ENCODE measurements around the gene CYP17A1.
"Not testable (repeated sequence)": the region's sequence is repeated elsewhere in the genome, so short reads cannot be mapped to it uniquely, and the experiment has no call there.

CYP17A1 gene, protein sequence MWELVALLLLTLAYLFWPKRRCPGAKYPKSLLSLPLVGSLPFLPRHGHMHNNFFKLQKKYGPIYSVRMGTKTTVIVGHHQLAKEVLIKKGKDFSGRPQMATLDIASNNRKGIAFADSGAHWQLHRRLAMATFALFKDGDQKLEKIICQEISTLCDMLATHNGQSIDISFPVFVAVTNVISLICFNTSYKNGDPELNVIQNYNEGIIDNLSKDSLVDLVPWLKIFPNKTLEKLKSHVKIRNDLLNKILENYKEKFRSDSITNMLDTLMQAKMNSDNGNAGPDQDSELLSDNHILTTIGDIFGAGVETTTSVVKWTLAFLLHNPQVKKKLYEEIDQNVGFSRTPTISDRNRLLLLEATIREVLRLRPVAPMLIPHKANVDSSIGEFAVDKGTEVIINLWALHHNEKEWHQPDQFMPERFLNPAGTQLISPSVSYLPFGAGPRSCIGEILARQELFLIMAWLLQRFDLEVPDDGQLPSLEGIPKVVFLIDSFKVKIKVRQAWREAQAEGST

DNA sequence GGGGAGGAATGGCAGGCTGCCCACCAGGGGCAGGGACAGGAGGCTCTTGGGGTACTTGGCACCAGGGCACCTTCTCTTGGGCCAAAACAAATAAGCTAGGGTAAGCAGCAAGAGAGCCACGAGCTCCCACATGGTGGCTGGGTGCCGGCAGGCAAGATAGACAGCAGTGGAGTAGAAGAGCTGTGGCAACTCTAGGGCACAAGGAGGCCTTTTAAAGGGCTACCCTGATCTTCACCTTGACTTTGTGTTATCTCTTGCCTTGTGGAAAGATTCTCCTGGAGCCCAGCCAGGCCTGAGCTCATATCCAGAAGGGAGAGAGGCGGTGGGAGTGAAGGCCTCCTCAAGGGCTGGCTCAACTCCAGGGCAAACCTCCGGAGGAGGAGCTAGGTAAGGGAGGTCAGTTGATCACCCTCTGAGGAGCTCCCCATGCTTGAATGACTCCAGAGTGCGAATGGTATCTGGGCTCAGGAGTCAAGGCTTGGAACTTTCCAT is at the start of gene CYP17A1:
TSS of gene CYP17A1 (minus strand) at position 184 of the 492 bp plus-strand sequence. CDS start at position 132, 52 bp downstream.
- DNase-seq (ENCODE audit: low read depth, low spot score) = no peak

DNA sequence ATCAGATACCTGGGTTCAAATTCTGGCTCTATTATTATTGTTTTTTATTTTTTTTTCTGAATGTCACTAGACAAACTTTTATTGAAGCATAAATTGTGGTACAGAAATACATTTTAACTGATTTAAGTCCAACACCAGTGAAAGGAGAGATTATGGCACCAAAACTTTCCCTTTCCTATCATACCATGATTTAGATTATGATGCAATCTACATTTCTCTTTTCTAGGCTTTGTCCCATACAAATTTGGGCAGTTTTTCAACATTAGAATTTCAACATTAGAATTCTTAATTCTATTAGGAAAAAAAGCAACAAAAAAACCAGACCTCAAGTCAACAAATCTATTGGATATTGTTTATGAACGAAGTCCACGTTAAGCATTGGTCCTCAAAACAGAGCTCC is 43.0 kb upstream of the CYP17A1 start:
- no peak for DNase-seq (ENCODE audit: low read depth, low spot score)

DNA sequence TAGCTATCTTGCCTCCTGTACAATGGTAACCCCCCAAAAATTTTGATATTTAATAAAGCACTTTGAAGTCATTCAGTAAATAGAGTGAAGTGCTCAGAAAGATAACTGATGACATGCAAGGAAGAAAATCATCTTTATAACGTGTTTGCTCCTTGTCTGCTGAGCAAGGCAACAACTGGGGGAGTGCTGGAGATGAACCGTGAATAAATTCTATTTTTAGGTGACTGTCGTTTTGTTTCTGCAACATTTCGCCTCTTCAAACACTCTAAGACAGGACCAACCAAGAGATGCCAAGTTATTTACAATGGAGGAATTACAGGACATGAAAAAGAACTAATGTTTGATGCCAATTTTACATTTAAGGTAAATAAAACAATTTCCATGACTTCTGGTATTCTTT is 41.4 kb upstream of the CYP17A1 start:
- no peak for DNase-seq (ENCODE audit: low read depth, low spot score)

DNA sequence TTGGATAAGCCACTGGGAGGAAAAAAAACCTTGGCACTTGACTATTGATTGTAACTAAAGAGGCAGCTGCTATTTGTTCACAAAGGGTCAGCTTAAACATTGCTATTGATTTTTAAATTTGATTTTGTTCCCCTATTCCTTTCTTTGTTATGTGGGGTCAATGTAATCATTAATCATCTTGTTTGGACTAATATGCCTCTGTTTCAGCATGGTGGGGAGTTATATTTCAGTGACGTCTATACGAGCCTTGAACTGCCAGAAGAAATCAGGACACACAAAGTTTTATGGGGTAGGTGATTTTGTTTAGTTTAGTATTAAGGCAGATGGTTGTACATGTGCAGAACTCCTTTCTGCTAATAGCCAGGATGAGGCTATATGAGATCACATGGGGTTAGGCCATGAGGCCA is 39.5 kb upstream of the CYP17A1 start:
- DNase-seq (ENCODE audit: low read depth, low spot score) = no peak

DNA sequence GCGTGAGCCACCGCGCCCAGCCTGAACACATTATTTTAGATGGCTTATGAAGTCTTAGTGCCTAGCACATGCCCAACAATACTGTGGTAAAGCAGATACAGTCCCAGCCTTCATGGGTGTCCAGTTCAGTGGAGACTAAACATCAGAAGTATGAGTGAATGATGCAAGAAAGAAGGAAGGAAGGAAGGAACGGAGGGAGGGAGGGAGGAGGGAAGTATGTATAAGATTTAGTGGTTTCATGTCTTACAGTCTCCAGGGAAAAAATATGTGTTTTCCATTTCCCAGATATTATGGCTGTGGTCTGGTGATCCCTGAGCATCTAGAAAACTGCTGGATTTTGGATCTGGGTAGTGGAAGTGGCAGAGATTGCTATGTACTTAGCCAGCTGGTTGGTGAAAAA is 35.0 kb upstream of the CYP17A1 start:
- DNase-seq (ENCODE audit: low read depth, low spot score) = no peak

DNA sequence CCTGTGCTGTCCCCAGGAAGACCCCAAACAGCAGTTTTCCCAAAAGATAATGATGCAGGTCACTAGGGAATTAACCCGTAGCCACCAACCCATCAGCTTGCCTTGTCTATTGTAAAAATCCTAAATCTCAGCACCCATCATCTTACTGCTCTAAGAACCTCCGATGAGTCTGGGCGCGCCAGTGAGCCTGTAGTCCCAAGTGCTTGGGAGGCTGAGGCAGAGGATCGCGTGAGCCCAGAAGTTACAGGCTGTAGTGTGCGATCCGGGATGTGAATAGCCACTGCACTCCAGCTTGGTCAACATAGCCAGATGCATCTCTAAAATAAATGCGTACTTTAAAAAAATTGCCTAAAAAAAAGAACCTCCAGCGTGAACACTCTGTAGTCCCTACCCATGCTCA is 33.0 kb upstream of the CYP17A1 start:
- no peak for DNase-seq (ENCODE audit: low read depth, low spot score)

DNA sequence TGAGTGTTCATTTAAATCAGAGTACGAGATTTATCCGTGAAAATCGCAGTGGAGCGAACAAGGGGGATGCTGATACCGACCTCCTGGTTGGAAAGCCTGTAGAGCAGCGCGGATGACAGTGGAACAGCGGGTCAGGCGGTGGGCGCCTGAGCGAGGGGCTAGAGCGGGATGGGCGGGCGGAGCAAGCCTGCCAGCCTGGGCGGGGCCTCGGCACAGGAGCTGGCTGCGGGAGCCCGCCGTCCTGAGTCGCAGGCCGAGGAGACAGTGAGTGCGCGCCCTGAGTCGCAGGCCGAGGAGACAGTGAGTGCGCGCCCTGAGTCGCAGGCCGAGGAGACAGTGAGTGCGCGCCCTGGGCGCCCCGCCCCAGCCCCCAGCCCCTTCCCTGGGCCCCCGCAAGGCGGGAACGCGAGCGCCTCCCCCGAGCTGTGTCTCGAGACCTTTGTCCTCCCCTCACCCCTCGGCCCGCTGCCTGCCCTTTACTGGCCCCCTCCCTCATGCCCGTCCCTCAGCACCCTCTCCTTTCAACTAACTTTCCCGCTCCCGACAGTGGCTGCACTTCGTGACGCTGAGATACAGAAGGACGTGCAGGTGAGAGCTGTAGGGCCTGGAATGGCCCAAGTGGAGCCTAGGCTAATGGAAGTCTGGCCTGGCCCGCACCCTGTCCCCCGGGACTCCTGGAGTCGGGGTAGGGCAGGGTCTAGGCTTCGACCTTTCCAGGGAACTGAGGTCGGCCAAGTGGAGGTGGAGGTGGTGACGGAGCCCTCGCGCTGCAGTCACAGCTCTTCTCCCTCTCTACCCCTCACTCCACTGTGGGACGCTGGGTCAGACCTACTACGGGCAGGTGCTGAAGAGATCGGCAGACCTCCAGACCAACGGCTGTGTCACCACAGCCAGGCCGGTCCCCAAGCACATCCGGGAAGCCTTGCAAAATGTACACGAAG is 32.3 kb upstream of the CYP17A1 start, which contains the start of gene AS3MT:
TSS of gene AS3MT (plus strand) at position 213 of the 941 bp plus-strand sequence. CDS start at position 336, 123 bp downstream.
- no peak for DNase-seq (ENCODE audit: low read depth, low spot score)

DNA sequence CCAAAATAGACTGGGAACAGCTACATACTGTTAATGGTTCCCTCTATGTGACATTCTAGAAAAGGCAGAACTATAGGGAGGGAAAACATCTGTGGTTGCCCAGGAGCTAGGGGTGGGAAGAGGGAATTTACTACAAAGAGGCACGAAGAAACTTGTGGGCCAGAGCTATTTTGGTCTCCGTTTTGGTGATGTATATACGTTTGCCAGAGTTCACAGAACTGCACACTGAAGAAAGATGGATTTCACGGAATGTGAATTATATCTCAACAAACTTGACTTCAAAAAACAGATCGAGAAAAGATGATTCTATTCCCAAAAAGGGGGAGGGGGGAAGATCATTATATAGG is 31.7 kb upstream of the CYP17A1 start:
- DNase-seq (ENCODE audit: low read depth, low spot score) = no peak

DNA sequence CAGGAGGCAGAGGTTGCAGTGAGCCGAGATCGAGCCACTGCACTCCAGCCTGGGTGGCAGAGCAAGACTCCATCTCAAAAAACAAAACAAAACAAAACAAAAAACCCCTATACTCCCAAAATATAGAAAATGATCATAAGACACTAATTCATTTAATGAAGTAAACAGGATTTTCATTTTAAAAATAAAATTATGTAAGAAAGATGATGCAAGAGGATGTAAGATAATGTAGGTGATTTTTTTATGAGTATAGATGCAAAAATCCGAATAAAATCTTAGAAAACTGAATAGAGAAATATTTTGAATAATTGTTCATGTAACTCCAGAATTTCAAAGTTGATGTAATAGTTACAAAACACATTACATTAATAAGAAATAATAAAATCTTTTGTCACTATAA is 28.4 kb upstream of the CYP17A1 start:
- no peak for DNase-seq (ENCODE audit: low read depth, low spot score)

DNA sequence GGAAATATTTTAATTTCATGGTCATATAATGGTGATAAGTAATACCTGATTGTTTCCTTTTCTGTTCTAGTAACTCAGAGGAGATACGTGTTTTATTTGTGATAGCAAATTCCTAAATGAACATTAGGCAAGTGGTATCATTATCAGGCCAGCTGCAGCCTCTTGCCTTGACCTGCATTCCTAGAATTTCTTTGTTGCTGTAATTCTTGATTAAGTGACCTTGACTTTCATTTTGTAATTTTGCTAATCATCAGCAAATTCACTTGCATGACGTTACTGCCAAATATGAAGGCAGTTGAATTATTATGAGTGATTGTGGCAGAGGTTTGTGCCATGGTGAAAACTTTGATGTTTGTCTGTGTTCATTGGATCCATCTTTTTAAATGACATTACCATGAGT is 26.4 kb upstream of the CYP17A1 start:
- DNase-seq (ENCODE audit: low read depth, low spot score) = no peak

DNA sequence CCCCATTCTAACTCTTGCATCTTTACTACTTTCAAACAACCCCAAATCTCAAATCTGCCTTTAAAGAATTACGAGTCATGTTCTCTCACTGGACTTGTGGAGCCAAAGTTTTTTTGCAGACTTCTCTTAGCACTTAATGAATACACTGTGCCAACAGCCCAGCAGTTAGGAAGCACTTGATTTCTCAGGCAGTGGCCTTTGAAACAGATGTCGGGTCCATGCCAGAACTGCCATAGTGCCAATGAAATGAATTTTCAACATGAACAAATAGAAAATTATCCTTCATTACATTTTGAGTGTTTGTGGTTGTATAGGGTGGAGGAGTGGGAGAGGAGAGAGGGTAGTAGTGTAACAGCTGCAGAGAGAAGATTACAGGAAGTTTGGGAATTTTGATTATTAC is 22.7 kb upstream of the CYP17A1 start:
- no peak for DNase-seq (ENCODE audit: low read depth, low spot score)

DNA sequence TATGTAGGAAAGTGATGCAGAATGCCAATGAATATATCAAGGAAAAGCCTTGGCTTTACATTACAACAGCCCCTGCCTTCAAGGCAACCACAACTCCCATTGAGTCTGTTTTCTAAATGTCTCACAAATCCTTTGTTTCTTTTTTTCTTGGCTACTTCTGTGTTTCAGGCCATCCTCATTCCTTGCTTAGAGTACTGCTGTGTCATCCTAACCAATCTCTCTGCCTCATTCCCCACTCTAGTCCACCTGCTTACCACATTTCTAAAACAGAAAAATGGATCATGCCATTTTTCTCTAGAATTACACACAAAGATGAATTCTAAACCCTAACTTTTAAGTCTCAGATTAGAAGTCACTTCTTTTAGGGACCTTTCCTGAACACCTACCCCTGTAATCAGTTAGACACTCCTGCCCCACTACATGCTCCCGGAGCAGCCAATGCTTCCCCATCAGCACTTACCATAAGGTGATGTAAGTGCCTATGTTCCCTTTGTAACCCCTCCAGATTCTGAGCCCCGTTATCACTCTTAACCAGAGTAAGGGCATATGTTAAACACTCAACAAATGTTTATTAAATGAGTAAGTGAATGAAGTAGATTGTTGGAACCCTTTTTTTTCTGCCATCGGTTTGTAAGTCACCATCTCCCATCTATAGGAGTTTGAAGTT is 19.7 kb upstream of the CYP17A1 start:
- DNase-seq (ENCODE audit: low read depth, low spot score) = no peak

DNA sequence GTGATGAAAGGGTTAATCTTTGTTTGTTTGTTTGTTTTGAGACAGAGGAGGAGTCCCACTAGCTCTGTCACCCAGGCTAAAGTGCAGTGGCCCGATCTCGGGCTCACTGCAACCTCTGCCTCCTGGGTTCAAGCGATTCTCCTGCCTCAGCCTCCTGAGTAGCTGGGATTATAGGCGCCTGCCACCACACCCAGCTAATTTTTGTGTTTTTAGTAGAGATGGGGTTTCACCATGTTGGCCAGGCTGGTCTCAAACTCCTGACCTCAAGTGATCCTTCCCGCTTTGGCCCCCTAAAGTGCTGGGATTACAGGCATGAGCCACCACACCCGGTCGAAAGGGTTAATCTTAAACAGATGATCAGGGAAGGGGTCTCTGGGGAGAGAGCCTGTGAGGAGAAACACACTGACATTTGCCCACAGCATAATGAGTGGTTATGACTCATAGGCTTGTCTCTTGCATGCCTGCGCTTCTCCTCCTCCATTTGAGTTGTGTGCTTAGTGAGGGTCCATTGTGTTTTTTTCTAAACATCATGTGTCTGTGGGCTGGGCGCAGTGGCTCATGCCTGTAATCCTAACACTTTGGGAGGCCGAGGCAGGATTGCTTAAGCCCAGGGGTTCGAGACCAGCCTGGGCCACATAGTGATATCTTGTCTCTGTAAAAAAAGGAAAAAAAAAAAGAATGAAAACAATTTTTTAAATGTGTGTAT is 18.7 kb upstream of the CYP17A1 start:
- DNase-seq (ENCODE audit: low read depth, low spot score) = not testable (repeated sequence)

DNA sequence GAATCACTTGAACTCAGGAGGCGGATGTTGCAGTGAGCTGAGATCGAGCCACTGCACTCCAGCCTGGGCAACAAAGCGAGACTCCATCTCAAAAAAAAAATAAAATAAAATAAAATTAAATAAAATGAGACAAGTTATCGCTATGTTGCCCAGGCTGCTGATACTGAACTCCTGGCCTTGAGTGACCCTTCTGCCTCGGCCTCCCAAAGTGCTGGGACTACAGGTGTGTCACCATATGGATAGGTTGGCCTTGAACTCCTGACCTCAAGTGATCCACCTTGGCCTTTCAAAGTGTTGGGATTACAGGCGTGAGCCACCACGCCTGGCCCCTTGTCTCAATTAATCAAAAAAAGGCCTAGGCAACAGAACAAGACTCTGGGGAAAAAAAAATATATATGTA is 16.0 kb upstream of the CYP17A1 start:
- not testable (repeated sequence) for DNase-seq (ENCODE audit: low read depth, low spot score)

DNA sequence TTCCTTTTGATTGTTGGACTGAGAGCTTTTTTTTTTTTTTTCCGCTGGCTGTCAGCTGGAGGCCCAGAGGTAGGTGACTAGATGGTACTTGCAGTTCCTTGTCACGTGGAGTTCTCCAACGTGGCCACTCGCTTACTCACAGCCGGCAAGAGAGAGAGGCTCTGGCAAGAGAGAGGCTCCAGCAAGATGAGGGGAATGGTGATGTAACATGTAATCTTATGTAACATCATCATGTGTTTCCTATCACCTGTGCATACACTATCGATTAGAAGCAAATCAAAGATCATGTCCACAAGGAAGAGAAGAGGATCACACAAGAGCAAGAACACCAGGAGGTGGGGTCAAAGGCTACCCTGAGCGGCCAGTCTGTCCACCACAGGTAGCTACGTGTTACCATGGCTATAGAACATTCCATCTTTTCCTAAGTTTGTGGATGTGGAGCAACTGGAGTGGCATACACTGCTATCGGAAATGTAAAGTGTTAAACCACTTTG is 12.9 kb upstream of the CYP17A1 start:
- no peak for DNase-seq (ENCODE audit: low read depth, low spot score)

DNA sequence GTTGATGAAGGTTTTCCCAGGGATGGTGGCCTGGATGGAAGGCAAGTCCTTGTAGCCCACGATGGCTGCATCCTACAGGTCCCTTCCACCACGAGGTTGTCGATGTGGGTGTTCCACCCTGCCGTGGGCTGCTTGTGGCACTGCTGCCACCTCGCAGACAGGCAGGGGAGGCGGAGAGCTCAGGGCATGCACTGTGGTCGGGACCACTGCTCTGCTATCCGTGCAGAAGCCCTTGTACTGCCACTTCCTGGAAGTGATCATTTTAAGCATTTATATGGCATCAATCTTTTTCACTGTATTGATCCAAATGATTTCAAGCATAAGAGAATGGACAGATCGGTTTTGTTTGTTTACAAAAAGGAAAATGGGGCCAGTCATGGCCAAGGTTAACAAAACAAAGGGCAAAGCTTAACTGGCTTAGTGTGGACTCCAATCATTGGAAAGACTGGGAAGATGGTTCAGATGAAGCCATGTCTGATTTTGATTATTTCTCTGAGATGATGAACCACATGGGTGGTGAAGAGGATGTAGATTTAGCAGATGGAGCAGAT is 8.2 kb upstream of the CYP17A1 start:
- DNase-seq (ENCODE audit: low read depth, low spot score) = no peak

DNA sequence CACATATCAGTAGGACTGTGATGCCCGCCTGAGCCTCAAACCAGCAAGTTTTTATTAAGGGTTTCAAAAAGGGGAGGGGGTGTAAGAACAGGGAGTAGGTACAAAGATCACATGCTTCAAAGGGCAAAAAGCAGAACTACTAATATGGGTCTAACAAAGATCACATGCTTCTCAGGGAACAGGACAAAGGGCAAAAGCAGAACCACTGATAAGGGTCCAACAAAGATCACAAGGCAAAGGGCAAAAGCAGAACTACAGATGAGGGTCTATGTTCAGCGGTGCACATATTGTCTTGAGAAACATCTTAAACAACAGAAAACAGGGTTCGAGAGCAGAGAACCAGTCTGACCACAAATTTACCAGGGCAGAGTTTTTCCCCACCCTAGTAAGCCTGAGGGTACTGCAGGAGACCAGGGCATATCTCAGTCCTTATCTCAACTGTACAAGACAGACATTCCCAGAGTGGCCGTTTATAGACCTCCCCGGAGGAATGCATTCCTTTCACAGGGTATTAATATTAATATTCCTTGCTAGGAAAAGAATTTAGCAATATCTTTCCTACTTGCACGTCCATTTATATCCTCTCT is 7.1 kb upstream of the CYP17A1 start:
- not testable (repeated sequence) for DNase-seq (ENCODE audit: low read depth, low spot score)

DNA sequence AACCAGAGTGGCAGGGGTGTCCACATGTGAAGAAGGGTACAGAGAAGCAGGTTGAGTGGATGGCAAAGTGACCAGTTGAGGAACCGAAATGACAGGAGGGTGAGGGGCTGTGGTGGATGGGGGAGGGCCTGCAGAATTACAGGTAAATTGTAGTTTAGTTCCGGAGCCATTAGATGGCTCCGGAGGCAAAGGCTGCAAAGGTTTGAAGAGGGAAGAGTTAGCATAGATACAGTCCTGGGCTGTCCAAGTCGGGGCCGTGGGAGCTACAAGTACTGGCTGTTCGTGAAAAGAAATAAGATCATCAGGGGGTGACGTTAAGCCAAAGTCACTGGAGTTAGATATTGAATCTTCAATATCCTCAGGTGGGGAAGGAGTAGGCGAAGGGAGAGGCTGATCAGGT is 5.9 kb upstream of the CYP17A1 start:
- DNase-seq (ENCODE audit: low read depth, low spot score) = not testable (repeated sequence)

DNA sequence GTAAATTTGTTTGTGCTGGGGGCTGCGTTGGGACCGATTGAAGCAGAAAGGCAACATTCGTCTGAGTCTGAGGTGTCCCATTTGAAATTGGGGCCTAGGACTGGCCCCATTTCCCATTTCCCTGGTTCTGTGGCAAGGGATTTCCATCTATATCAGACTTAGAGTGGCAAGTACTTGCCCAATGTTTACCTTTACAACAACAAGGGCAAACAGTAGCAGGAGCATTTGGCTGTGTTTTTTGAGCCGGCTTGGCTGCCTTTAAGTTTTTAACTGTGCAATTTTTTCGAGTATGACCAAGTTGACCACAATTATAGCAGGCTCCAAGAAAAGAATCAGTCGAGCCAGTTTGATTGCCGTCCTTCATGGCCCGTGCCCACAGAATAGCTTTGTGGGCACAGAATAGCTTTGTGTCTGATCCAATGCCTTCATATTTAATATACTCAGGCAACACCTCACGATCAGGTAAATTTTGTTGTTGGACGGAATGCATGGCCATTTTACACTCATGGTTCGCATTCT is 4.7 kb upstream of the CYP17A1 start:
- no peak for DNase-seq (ENCODE audit: low read depth, low spot score)
